SK-N-SH (cell line): ENCODE data around the gene NDOR1. TPM values are rescaled to one million over a fixed set of nuclear protein-coding genes. Genes with fewer than 3 reads are reported as not detected.

Experiments
- ELF1 ChIP-seq: IDR thresholded peaks from 2 replicates; pipeline ENCODE4 v1.4.0; 2012
- GABPA ChIP-seq: IDR thresholded peaks from 2 replicates; pipeline ENCODE4 v1.4.0; 2012; ENCODE audit warnings: low read depth, mild to moderate bottlenecking
- MEF2A ChIP-seq: IDR thresholded peaks from 2 replicates; pipeline ENCODE4 v1.4.0; 2012; ENCODE audit warnings: low read depth, borderline replicate concordance
- REST ChIP-seq: IDR thresholded peaks from 2 replicates; pipeline ENCODE4 v1.6.1; 2012; ENCODE audit warnings: mild to moderate bottlenecking, low read depth, low read length, moderate library complexity
- RFX5 ChIP-seq: IDR thresholded peaks from 2 replicates; pipeline ENCODE4 v1.6.1; 2012; ENCODE audit warnings: mild to moderate bottlenecking, improper control_type of control experiment, low read length
- SIN3A ChIP-seq: IDR thresholded peaks from 2 replicates; pipeline ENCODE4 v1.6.1; 2012; ENCODE audit warnings: low read depth, mild to moderate bottlenecking, low read length, moderate library complexity, borderline replicate concordance
- SMC3 ChIP-seq: IDR thresholded peaks from 2 replicates; pipeline ENCODE4 v1.6.1; 2012; ENCODE audit warnings: low read depth, low read length, improper control_type of control experiment
- TCF12 ChIP-seq: IDR thresholded peaks from 2 replicates; pipeline ENCODE4 v1.4.0; 2012
- TEAD4 ChIP-seq: IDR thresholded peaks from 2 replicates; pipeline ENCODE4 v1.4.0; 2012; ENCODE audit warnings: mild to moderate bottlenecking, borderline replicate concordance; ENCODE audit not compliant: insufficient read depth
- USF2 ChIP-seq: fragments of 150-350 bp; IDR thresholded peaks from 2 replicates; pipeline ENCODE4 v1.6.1; 2017; ENCODE audit warnings: antibody characterized with exemption, low read length, low read depth, borderline replicate concordance
- ZBTB33 ChIP-seq: IDR thresholded peaks from 2 replicates; pipeline ENCODE4 v1.4.0; 2012; ENCODE audit warnings: low read depth, borderline replicate concordance
- polyA plus RNA-seq, 3 experiments: library from polyadenylated mRNA; depleted of rRNA; stranded (reverse); fragments of >200 nt; gene quantifications; 2 replicates each; pipeline ENCODE4 v1.2.3, GENCODE V29; 2012
- TF ChIP-seq, protein P1 (sequence below): IDR thresholded peaks from 2 replicates; pipeline ENCODE4 v1.4.0; 2012; ENCODE audit warnings: low read depth
- TF ChIP-seq, protein P2 (sequence below): IDR thresholded peaks from 2 replicates; pipeline ENCODE4 v1.4.0; 2012; ENCODE audit warnings: low read depth, borderline replicate concordance

The NDOR1 gene
- polyA plus RNA-seq, 1 of the 3 experiments (the other 2 are of a cell fraction) = 8.6 TPM

GRCh38 chr9:137240318-137240840 lies 34.9 kb downstream of the NDOR1 start (continued):
- no peak for TF ChIP-seq ZBTB33
- no peak for TF ChIP-seq REST
- no peak for TF ChIP-seq GABPA
- TF ChIP-seq, protein P1, sequence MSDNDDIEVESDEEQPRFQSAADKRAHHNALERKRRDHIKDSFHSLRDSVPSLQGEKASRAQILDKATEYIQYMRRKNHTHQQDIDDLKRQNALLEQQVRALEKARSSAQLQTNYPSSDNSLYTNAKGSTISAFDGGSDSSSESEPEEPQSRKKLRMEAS = peak; percentile 92
- 0 out of 2 replicates have a peak, but pooled peaks have one; percentile 6 for TF ChIP-seq SIN3A
- no peak for TF ChIP-seq ELF1
- no peak for TF ChIP-seq TCF12
- no peak for TF ChIP-seq TEAD4
- TF ChIP-seq, protein P2, sequence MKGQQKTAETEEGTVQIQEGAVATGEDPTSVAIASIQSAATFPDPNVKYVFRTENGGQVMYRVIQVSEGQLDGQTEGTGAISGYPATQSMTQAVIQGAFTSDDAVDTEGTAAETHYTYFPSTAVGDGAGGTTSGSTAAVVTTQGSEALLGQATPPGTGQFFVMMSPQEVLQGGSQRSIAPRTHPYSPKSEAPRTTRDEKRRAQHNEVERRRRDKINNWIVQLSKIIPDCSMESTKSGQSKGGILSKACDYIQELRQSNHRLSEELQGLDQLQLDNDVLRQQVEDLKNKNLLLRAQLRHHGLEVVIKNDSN = peak; percentile 63
- TF ChIP-seq RFX5 = no peak
- TF ChIP-seq SMC3 = no peak
- TF ChIP-seq USF2 = no peak; the same call in 1 of the 2 replicates
- no peak for TF ChIP-seq MEF2A
